ENCODE results near the gene OR6C76. TPM values are rescaled to one million over a fixed set of nuclear protein-coding genes. Genes with fewer than 3 reads are reported as not detected.
"Not testable (repeated sequence)": the region's sequence is repeated elsewhere in the genome, so short reads cannot be mapped to it uniquely, and the experiment has no call there.

Gene OR6C76
- total RNA-seq, 5 donors from 2014 or later (not counting 1 experiment from before 2014, with no cell fraction given) = not detected

GRCh38 chr12:55448825-55449224 lies 22.8 kb downstream of the OR6C76 start:
- no peaks in the 10 kb centered on the region for H3K9me3 Mint-ChIP-seq
- H3K36me3 ChIP-seq (ENCODE audit: control insufficient read depth in 2 of 2, extremely low read depth in 1 of 2, insufficient read depth in 1 of 2, low read length in 1 of 2) = no peaks in the 10 kb centered on the region
- peaks cover 18 to 22% of the 10 kb centered on the region in 2 donors for H3K27me3 Mint-ChIP-seq
- ATAC-seq (replicated peaks in 1 of 4) (no peak), DNase-seq (no peak)
- ChIA-PET POLR2A (no interaction called here), CTCF (no interaction called here)
- H3K4me1 Mint-ChIP-seq = no peaks in the 10 kb centered on the region
- no peak overlapping the region for H3K4me3 Mint-ChIP-seq
- no peak overlapping the region for H3K4me3 ChIP-seq (ENCODE audit: control insufficient read depth in 1 of 2, extremely low read depth in 1 of 2, low read length in 1 of 2)
- H3K36me3 Mint-ChIP-seq = no peaks in the 10 kb centered on the region
- H3K4me1 ChIP-seq (ENCODE audit: control insufficient read depth in 1 of 2, extremely low read depth in 1 of 2, insufficient read depth in 2 of 2, low read length in 2 of 2) = no peaks in the 10 kb centered on the region
- H3K27ac ChIP-seq (ENCODE audit: low read length) = no peak overlapping the region
- H3K9me3 ChIP-seq = no peaks in the 10 kb centered on the region
- H3K27ac Mint-ChIP-seq = no peak overlapping the region
- H3K27me3 ChIP-seq (replicated peaks in 1 of 2; ENCODE audit: control insufficient read depth in 2 of 2, extremely low read depth in 1 of 2, insufficient read depth in 2 of 2, low read length in 1 of 2) = peaks cover 0 to 5% of the 10 kb centered on the region in 2 experiments

- H3K27me3 ChIP-seq (replicated peaks in 1 of 2; ENCODE audit: control insufficient read depth in 2 of 2, extremely low read depth in 1 of 2, insufficient read depth in 2 of 2, low read length in 1 of 2); H3K9me3 Mint-ChIP-seq; H3K4me1 Mint-ChIP-seq; DNase-seq; H3K9me3 ChIP-seq; ATAC-seq (replicated peaks in 1 of 4); H3K4me3 Mint-ChIP-seq; H3K27ac ChIP-seq (ENCODE audit: low read length); H3K4me1 ChIP-seq (ENCODE audit: control insufficient read depth in 1 of 2, extremely low read depth in 1 of 2, insufficient read depth in 2 of 2, low read length in 2 of 2); H3K36me3 Mint-ChIP-seq; POLR2A ChIA-PET; H3K27ac Mint-ChIP-seq; CTCF ChIA-PET; H3K4me3 ChIP-seq (ENCODE audit: control insufficient read depth in 1 of 2, extremely low read depth in 1 of 2, low read length in 1 of 2); H3K36me3 ChIP-seq (ENCODE audit: control insufficient read depth in 2 of 2, extremely low read depth in 1 of 2, insufficient read depth in 1 of 2, low read length in 1 of 2): not testable (repeated sequence)
- peaks cover 21 to 45% of the 10 kb centered on the region in 2 donors for H3K27me3 Mint-ChIP-seq
- WGBS (ENCODE audit: insufficient coverage) = no CpG with 5 or more reads among the region's 1 CpG
Observed at GRCh38 chr12:55464926-55465325, 38.9 kb downstream of the OR6C76 start.

DNA sequence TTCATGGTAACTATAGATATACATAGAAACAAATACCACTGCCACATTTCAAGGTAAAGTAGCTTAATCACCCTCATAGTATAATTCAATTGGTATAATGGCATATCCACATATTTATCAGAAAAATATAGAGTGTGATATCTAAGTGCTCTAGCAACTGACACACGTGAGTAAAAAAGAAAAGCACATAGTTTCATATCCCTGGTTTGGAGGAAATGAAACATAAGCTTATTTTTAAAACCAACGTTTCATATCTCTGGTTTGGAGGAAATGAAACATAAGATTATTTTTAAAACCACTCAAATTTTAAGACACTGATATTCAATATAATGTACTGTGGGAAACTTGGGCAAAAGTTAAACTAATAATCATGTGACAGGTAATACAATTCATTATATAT lies 41.8 kb downstream of the OR6C76 start:
- Histone ChIP-seq H3K4me3 (ENCODE audit: control insufficient read depth in 1 of 2, extremely low read depth in 1 of 2, low read length in 1 of 2) (no peak overlapping the region), H3K27ac (ENCODE audit: low read length) (no peak overlapping the region), H3K27me3 (replicated peaks in 1 of 2; ENCODE audit: control insufficient read depth in 2 of 2, extremely low read depth in 1 of 2, insufficient read depth in 2 of 2, low read length in 1 of 2) (no peaks in the 10 kb centered on the region), H3K36me3 (ENCODE audit: control insufficient read depth in 2 of 2, extremely low read depth in 1 of 2, insufficient read depth in 1 of 2, low read length in 1 of 2) (no peaks in the 10 kb centered on the region), H3K9me3 (no peaks in the 10 kb centered on the region), H3K4me1 (ENCODE audit: control insufficient read depth in 1 of 2, extremely low read depth in 1 of 2, insufficient read depth in 2 of 2, low read length in 2 of 2) (no peaks in the 10 kb centered on the region)
- Mint-ChIP-seq H3K4me3 (no peak overlapping the region), H3K4me1 (no peaks in the 10 kb centered on the region), H3K27ac (no peak overlapping the region), H3K27me3 (peaks cover 10 to 32% of the 10 kb centered on the region in 2 donors), H3K9me3 (peaks cover 0 to 4% (median 0%) of the 10 kb centered on the region in 3 donors), H3K36me3 (no peaks in the 10 kb centered on the region)
- ChIA-PET POLR2A (no interaction called here), CTCF (no interaction called here)
- ATAC-seq (replicated peaks in 1 of 4) (no peak), DNase-seq (no peak)
- no CpG with 5 or more reads among the region's 2 CpGs for WGBS (ENCODE audit: insufficient coverage)

- Histone ChIP-seq H3K36me3 (ENCODE audit: control insufficient read depth in 2 of 2, extremely low read depth in 1 of 2, insufficient read depth in 1 of 2, low read length in 1 of 2) (no peaks in the 10 kb centered on the region), H3K27ac (ENCODE audit: low read length) (no peak overlapping the region), H3K27me3 (replicated peaks in 1 of 2; ENCODE audit: control insufficient read depth in 2 of 2, extremely low read depth in 1 of 2, insufficient read depth in 2 of 2, low read length in 1 of 2) (no peaks in the 10 kb centered on the region), H3K4me1 (ENCODE audit: control insufficient read depth in 1 of 2, extremely low read depth in 1 of 2, insufficient read depth in 2 of 2, low read length in 2 of 2) (no peaks in the 10 kb centered on the region), H3K4me3 (ENCODE audit: control insufficient read depth in 1 of 2, extremely low read depth in 1 of 2, low read length in 1 of 2) (no peak overlapping the region), H3K9me3 (no peaks in the 10 kb centered on the region)
- Mint-ChIP-seq H3K36me3 (no peaks in the 10 kb centered on the region), H3K27ac (no peak overlapping the region), H3K4me1 (no peaks in the 10 kb centered on the region), H3K9me3 (no peaks in the 10 kb centered on the region), H3K27me3 (peaks cover 10 to 28% of the 10 kb centered on the region in 2 donors), H3K4me3 (no peak overlapping the region)
- no CpG with 5 or more reads among the region's 2 CpGs for WGBS (ENCODE audit: insufficient coverage)
- ATAC-seq (replicated peaks in 1 of 4) = no peak
- DNase-seq = no peak
- CTCF ChIA-PET = no interaction called here
- POLR2A ChIA-PET = no interaction called here
Observed at GRCh38 chr12:55469291-55469690, 43.2 kb downstream of the OR6C76 start.

GRCh38 chr12:55470088-55470829 lies 44.2 kb downstream of the OR6C76 start, which contains the start of gene OR6C70:
TSS of gene OR6C70 (minus strand) at chr12:55470138. CDS start at chr12:55470138, 0 bp downstream.
- ChIA-PET POLR2A (no interaction called here), CTCF (no interaction called here)
- H3K9me3 Mint-ChIP-seq = no peaks in the 10 kb centered on the region
- WGBS (ENCODE audit: insufficient coverage) = no CpG with 5 or more reads among the region's 3 CpGs
- Histone ChIP-seq H3K4me3 (ENCODE audit: control insufficient read depth in 1 of 2, extremely low read depth in 1 of 2, low read length in 1 of 2) (no peak within 1 kb of the TSS), H3K9me3 (no peaks in the 10 kb centered on the region), H3K4me1 (ENCODE audit: control insufficient read depth in 1 of 2, extremely low read depth in 1 of 2, insufficient read depth in 2 of 2, low read length in 2 of 2) (no peaks in the 10 kb centered on the region), H3K27ac (ENCODE audit: low read length) (no peak within 1 kb of the TSS), H3K36me3 (ENCODE audit: control insufficient read depth in 2 of 2, extremely low read depth in 1 of 2, insufficient read depth in 1 of 2, low read length in 1 of 2) (no peaks in the 10 kb centered on the region), H3K27me3 (replicated peaks in 1 of 2; ENCODE audit: control insufficient read depth in 2 of 2, extremely low read depth in 1 of 2, insufficient read depth in 2 of 2, low read length in 1 of 2) (no peaks in the 10 kb centered on the region)
- H3K36me3 Mint-ChIP-seq = no peaks in the 10 kb centered on the region
- H3K27ac Mint-ChIP-seq = no peak within 1 kb of the TSS
- no peaks in the 10 kb centered on the region for H3K4me1 Mint-ChIP-seq
- ATAC-seq (replicated peaks in 1 of 4) = no peak
- peaks cover 10 to 21% of the 10 kb centered on the region in 2 donors for H3K27me3 Mint-ChIP-seq
- no peak for DNase-seq
- H3K4me3 Mint-ChIP-seq = no peak within 1 kb of the TSS

- no peaks in the 10 kb centered on the region for H3K4me1 ChIP-seq (ENCODE audit: control insufficient read depth in 1 of 2, extremely low read depth in 1 of 2, insufficient read depth in 2 of 2, low read length in 2 of 2)
- no peak overlapping the region for H3K27ac Mint-ChIP-seq
- no peak overlapping the region for H3K27ac ChIP-seq (ENCODE audit: low read length)
- DNase-seq (no peak), ATAC-seq (replicated peaks in 1 of 4) (no peak)
- ChIA-PET POLR2A (interaction anchor here in 1 of 2 donors (1.0 kb wide), 1 partner anchor 12 kb away, joined by 6 read pairs; no protein-coding TSS in a partner anchor), CTCF (no interaction called here)
- H3K36me3 ChIP-seq (ENCODE audit: control insufficient read depth in 2 of 2, extremely low read depth in 1 of 2, insufficient read depth in 1 of 2, low read length in 1 of 2) = no peaks in the 10 kb centered on the region
- no peaks in the 10 kb centered on the region for H3K4me1 Mint-ChIP-seq
- H3K9me3 ChIP-seq = no peaks in the 10 kb centered on the region
- no peaks in the 10 kb centered on the region for H3K36me3 Mint-ChIP-seq
- no peaks in the 10 kb centered on the region for H3K9me3 Mint-ChIP-seq
- H3K4me3 Mint-ChIP-seq = no peak overlapping the region
- no peak overlapping the region for H3K4me3 ChIP-seq (ENCODE audit: control insufficient read depth in 1 of 2, extremely low read depth in 1 of 2, low read length in 1 of 2)
- peaks cover 10 to 21% of the 10 kb centered on the region in 2 donors for H3K27me3 Mint-ChIP-seq
- WGBS (ENCODE audit: insufficient coverage) = no CpG with 5 or more reads among the region's 1 CpG
- H3K27me3 ChIP-seq (replicated peaks in 1 of 2; ENCODE audit: control insufficient read depth in 2 of 2, extremely low read depth in 1 of 2, insufficient read depth in 2 of 2, low read length in 1 of 2) = no peaks in the 10 kb centered on the region
Observed at GRCh38 chr12:55472264-55472663, 46.2 kb downstream of the OR6C76 start.

Data from T-cell (primary cell).